T47D (cell line): ENCODE results near the gene BGN.

Experiments
- DNase-seq, 2 experiments: peaks; one replicate each; pipeline versions ENCODE4 v3.0.0 to v3.0.0-alpha.2; 2011 to 2012; ENCODE audit warnings: low read depth in 1 of 2, low spot score in 1 of 2
- JUND ChIP-seq: IDR thresholded peaks from 2 replicates; pipeline ENCODE4 v1.6.1; 2012; ENCODE audit warnings: low read depth
- in situ Hi-C: cut with HindIII; loops from 2 replicates; pipeline ENCODE4 v1.10.0; 2016; ENCODE audit warnings: low sequenced_read_pairs, low pct_unique_long_range_greater_than_20kb

Gene BGN

DNA sequence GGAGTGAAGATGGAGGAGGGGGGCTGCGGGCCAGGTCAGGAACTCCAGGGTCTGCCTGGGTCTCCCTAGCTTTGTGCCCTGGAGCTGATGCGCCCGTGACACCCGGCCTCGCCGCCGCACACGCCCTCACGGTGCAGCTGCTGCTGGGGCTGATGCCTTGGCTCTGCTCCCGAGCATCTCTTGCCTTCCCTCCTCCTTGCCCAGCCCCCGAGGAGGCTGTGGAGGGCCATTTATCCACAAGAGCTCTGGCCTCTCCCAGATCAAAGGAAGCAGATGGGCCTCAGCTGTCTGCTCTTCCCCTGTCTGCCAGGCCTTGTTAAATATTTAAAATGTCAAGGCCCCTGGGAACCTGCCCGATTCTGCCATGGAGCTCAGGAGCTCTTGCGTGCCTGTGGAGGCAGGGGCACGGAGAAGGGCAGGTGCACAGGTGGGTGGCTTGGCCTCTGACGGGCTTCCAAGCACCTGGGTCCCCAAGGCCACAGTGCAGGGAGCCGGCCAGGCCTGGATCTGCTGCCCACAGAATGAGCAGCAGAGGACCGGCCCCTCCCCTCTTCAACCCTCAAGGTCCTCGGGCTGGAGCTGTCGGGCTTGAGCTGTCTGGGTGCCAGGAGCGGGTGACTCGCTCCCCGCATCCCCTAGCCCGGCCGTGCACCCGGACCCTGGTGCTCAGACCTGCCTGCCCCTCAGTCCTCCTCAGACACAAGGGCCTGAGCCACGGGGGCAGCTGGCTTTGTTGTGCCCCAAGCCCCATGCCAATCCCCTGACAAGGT, 42.9 kb downstream of the BGN start:
- no peak for TF ChIP-seq JUND
- in situ Hi-C loops: no loop called here
- no peak for DNase-seq

DNA sequence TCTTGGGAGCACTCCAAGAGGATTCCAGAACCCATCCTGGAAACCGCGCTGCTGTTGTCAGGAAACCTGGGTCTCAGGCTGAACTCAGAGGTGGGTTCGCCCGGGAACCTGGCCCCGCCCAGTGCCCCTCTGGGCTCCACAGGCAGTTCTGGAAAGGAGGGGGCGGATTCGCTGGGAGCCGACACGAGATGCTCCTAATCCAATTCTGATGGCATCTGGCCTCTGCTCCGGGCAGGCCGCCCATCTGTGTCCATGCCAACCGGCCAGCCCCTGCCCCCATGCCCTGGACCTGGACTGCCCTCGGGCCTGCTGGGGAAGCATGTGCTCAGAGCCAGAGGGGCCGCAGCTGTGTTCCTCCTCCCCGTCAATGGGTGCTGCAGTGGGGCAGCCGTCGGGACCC, 43.6 kb downstream of the BGN start:
- DNase-seq: no peak
- in situ Hi-C loops: no loop called here
- no peak for TF ChIP-seq JUND

DNA sequence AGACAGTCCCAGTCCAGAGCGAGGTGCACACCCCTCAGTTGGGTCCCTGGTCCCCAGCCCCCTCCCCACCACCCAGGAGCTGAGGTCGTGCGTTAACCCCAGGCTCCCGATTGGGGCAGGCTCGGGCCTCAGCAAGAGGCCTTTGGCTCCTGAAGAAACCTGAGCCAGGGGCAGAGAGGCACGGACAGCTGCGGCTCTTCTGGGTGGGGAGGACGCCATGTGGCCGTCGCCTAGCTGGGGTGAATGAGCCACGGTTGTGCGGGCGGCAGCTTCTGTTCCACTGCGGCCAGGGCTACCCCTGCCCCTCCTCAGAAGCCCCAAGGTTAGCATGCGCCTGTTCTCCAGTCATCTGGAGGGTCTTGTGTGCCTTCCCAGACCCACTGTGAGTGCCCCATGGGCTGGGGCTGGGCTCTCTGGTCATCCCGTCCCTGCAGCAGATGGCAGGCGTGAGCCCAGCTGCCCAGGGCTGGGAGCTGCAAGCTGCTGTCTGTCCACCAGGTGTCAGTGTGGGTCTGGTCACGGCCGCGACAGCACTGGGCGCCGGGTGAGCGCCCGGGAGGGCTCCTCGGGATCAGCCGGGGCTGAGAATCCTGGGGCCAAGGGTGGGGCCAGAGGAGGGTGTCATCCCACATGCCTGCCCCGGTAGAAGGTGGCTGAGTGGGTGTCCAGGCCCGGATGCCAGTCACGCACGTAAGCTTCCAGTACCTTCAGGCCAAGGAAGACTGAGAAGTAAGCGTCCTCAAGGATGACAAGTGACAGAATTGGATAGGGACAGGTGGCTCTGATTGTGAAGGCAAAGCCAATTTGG, 44.6 kb downstream of the BGN start:
- in situ Hi-C loops: no loop called here
- peak; percentile 18 to 56 for DNase-seq
- TF ChIP-seq JUND: no peak

GRCh38 chrX:153539979-153540358, 45.2 kb downstream of the BGN start:
- DNase-seq: no peak
- in situ Hi-C loops: no loop called here
- no peak for TF ChIP-seq JUND

- TF ChIP-seq JUND: no peak
- in situ Hi-C loops: no loop called here
- no peak for DNase-seq
Observed at GRCh38 chrX:153544727-153545126, 49.9 kb downstream of the BGN start.

- no peak for TF ChIP-seq JUND
- in situ Hi-C loops: no loop called here
- DNase-seq: no peak
Observed at GRCh38 chrX:153546386-153546785, 51.6 kb downstream of the BGN start.

- in situ Hi-C loops: no loop called here
- TF ChIP-seq JUND: no peak
- no peak for DNase-seq
Observed at GRCh38 chrX:153547195-153547594, 52.4 kb downstream of the BGN start.

DNA sequence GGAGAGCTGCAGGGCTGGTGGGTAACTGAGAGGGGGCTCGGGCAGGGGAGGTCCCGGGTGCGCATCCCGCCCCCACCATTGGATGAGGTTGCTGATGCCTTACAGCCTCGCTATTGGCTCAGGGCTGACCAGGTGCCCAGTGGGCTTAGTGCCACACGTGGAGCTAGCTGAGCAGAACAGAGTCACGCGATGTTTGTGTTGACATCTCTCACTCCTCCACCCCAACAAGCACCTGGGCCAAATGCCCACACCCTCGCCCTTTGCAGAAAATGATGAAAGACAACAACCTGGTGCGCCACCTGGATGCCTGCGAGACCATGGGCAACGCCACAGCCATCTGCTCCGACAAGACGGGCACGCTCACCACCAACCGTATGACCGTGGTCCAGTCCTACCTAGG, 54.5 kb downstream of the BGN start:
- in situ Hi-C loops: no loop called here

DNA sequence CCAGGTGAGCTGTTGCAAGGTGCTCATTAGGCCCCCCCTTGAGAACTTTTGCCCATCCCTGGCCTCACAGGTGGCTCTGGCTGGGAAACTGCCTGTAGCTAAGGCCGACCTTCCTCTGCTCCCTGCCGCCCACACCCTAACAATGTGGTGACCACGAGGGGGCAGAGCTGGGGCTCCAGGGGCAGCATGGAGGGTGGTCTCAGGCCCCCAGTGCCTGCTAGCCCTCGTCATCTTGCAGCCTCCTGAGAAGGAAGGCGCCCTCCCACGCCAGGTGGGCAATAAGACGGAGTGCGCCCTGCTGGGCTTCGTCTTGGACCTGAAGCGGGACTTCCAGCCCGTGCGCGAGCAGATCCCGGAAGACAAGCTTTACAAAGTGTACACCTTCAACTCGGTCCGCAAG, 55.0 kb downstream of the BGN start:
- in situ Hi-C loops: no loop called here
- no peak for DNase-seq
- no peak for TF ChIP-seq JUND

More for the DNA sequence above, 54.5 kb downstream of the BGN start:
- TF ChIP-seq JUND: no peak
- no peak for DNase-seq

- DNase-seq: no peak
- TF ChIP-seq JUND: no peak
- in situ Hi-C loops: no loop called here
Observed at GRCh38 chrX:153551135-153551534, 56.4 kb downstream of the BGN start.

GRCh38 chrX:153554519-153555167, 59.9 kb downstream of the BGN start:
- DNase-seq: peak; percentile 57 to 62
- TF ChIP-seq JUND: no peak
- in situ Hi-C loops: no loop called here

GRCh38 chrX:153556767-153557166, 62.0 kb downstream of the BGN start:
- in situ Hi-C loops: no loop called here
- DNase-seq: no peak

More at GRCh38 chrX:153556767-153557166, 62.0 kb downstream of the BGN start:
- no peak for TF ChIP-seq JUND
